ENCODE results near the gene STPG4. TPM values are rescaled to one million over a fixed set of nuclear protein-coding genes. Genes with fewer than 3 reads are reported as not detected.

STPG4 gene
- total RNA-seq, 6 experiments from 2014 or later: 0.19 to 0.40 (median 0.25) TPM; not detected in 3

DNA sequence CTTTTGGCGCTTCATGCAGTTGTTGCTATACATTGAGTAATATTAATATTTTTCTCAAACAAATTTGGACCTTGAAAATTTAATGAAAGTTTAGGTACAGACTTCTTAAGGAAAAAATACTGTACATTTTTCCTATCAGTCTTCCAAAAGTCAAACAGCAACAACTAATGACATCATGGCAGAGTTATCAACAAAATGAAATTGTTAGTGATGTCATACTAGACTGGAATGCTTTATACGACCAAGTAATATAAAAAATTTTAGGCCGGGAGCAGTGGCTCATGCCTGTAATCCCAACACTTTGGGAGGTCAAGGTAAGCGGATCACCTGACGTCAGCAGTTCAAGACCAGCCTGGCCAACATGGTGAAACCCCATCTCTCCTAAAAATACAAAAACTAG, 12.0 kb upstream of the STPG4 start:
- H3K9me3 Mint-ChIP-seq: no peaks in the 10 kb centered on the region
- H3K36me3 Mint-ChIP-seq (ENCODE audit: low read depth): peaks cover 45% of the 10 kb centered on the region
- no peak for DNase-seq
- no peak overlapping the region for H3K4me3 Mint-ChIP-seq
- H3K27me3 Mint-ChIP-seq (ENCODE audit: insufficient read depth): 0 out of 2 replicates have a peak, but pooled peaks cover 1% of the 10 kb centered on the region
- no peak overlapping the region for H3K27ac Mint-ChIP-seq
- H3K4me1 Mint-ChIP-seq (ENCODE audit: low read depth): peaks cover 86% of the 10 kb centered on the region
- TF ChIP-seq, protein P1, sequence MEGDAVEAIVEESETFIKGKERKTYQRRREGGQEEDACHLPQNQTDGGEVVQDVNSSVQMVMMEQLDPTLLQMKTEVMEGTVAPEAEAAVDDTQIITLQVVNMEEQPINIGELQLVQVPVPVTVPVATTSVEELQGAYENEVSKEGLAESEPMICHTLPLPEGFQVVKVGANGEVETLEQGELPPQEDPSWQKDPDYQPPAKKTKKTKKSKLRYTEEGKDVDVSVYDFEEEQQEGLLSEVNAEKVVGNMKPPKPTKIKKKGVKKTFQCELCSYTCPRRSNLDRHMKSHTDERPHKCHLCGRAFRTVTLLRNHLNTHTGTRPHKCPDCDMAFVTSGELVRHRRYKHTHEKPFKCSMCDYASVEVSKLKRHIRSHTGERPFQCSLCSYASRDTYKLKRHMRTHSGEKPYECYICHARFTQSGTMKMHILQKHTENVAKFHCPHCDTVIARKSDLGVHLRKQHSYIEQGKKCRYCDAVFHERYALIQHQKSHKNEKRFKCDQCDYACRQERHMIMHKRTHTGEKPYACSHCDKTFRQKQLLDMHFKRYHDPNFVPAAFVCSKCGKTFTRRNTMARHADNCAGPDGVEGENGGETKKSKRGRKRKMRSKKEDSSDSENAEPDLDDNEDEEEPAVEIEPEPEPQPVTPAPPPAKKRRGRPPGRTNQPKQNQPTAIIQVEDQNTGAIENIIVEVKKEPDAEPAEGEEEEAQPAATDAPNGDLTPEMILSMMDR (IDR thresholded peaks at IDR 0.05): no peak

DNA sequence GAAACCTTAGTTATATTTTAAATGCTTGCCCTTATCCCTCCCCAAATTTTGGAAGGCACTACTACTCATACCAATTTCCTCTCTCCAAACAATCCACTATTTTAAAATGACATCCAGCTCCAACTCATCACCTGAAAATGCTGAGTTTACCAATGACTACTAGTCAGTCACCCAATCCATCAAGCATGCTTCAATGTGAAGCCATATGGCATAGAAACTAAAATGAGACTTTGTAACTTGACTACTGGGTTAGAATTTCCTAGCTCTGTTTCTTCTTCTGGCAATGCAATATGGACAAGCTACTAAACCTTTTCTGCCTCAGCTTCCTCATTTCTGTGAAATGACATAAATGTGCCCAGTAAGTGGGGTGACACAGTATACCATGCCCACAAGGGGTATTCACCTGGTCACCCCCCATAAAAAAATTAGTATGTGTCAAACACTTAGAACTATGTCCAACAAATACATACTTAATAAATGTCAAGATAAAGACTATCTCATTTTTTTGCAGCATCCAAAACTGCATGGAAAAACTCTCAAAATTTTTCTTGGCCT, 10.0 kb upstream of the STPG4 start:
- TF ChIP-seq, protein P1 (IDR thresholded peaks at IDR 0.05): no peak
- no peaks in the 10 kb centered on the region for H3K9me3 Mint-ChIP-seq
- DNase-seq: no peak
- H3K36me3 Mint-ChIP-seq (ENCODE audit: low read depth): peaks cover 50% of the 10 kb centered on the region
- H3K4me1 Mint-ChIP-seq (ENCODE audit: low read depth): peaks cover 81% of the 10 kb centered on the region
- H3K4me3 Mint-ChIP-seq: peak overlapping the region; percentile 2
- peak overlapping the region; percentile 49 for H3K27ac Mint-ChIP-seq
- no peaks in the 10 kb centered on the region for H3K27me3 Mint-ChIP-seq (ENCODE audit: insufficient read depth)

DNA sequence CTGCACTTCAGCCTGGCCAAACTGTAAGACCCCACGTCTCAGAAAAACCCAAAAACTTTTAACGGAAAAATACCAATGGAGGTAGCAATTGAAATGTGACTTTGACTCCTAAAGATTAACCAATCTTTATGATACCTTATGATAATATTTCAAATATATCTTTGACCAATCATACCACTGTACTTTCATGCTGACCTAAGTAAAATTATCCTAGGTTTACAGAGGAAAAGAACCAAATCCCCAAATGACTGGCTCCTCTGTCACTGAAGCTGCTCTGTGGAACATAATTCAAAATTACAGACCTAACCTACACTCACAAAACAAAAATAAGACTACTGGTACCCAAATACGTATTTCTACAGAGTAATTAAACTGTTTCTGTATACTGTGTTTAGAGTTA, 7.7 kb upstream of the STPG4 start:
- H3K36me3 Mint-ChIP-seq (ENCODE audit: low read depth): peaks cover 47% of the 10 kb centered on the region
- H3K9me3 Mint-ChIP-seq: no peaks in the 10 kb centered on the region
- peak overlapping the region; percentile 75 for H3K27ac Mint-ChIP-seq
- TF ChIP-seq, protein P1 (IDR thresholded peaks at IDR 0.05): no peak
- H3K4me1 Mint-ChIP-seq (ENCODE audit: low read depth): peaks cover 67% of the 10 kb centered on the region
- DNase-seq: no peak
- H3K4me3 Mint-ChIP-seq: peak overlapping the region; percentile 32; the same call in 1 of the 2 replicates
- H3K27me3 Mint-ChIP-seq (ENCODE audit: insufficient read depth): no peaks in the 10 kb centered on the region

DNA sequence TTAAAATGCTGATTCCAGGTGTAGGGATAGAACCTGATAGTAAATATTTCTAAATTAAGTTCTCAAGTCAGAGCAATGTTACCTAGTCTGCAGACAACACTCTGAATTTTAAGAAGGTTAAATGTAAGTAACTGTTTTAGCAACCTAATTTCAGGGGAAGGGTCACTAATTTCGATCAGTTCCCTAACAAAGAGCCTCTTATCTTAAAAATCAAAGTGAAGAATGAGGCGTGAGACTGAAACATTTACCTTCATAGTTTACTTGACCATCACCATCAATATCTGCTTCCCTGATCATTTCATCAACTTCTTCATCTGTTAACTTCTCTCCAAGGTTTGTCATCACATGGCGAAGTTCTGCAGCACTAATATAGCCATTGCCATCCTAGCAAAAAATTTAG, 6.4 kb upstream of the STPG4 start:
- no peak for DNase-seq
- peaks cover 59% of the 10 kb centered on the region for H3K36me3 Mint-ChIP-seq (ENCODE audit: low read depth)
- H3K4me3 Mint-ChIP-seq: no peak overlapping the region
- TF ChIP-seq, protein P1 (IDR thresholded peaks at IDR 0.05): no peak
- peaks cover 68% of the 10 kb centered on the region for H3K4me1 Mint-ChIP-seq (ENCODE audit: low read depth)
- no peaks in the 10 kb centered on the region; the same call in 1 of the 2 replicates for H3K27me3 Mint-ChIP-seq (ENCODE audit: insufficient read depth)
- H3K27ac Mint-ChIP-seq: peak overlapping the region; percentile 48; the same call in 1 of the 2 replicates
- no peaks in the 10 kb centered on the region for H3K9me3 Mint-ChIP-seq

DNA sequence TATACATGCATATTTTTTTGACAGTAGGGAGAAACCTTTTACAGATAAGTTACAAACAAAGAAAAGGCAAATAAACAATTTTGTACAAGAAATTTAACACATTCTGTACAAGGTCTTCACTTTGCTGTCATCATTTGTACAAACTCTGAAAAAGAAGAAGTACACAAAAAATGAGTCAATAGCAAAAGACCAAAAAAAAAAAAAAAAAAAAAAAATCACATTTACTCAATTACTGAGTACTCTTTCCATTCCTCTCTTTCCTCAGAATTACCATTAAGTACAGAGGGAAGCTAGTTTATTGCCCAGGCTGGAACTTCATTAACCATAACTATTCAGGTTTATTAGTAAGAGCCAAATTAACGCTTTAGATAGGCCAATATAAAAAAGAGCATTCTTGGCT, 5.6 kb upstream of the STPG4 start:
- TF ChIP-seq, protein P1 (IDR thresholded peaks at IDR 0.05): no peak
- no peaks in the 10 kb centered on the region; the same call in 1 of the 2 replicates for H3K27me3 Mint-ChIP-seq (ENCODE audit: insufficient read depth)
- peak overlapping the region; percentile 42; the same call in 1 of the 2 replicates for H3K27ac Mint-ChIP-seq
- peaks cover 57% of the 10 kb centered on the region for H3K36me3 Mint-ChIP-seq (ENCODE audit: low read depth)
- H3K4me1 Mint-ChIP-seq (ENCODE audit: low read depth): peaks cover 60% of the 10 kb centered on the region
- H3K4me3 Mint-ChIP-seq: no peak overlapping the region
- no peak for DNase-seq
- no peaks in the 10 kb centered on the region for H3K9me3 Mint-ChIP-seq
